K562 (cell line): ENCODE measurements around the gene ZNF672. TPM values are rescaled to one million over a fixed set of nuclear protein-coding genes. Genes with fewer than 3 reads are reported as not detected.

Experiments
- ESRRA ChIP-seq: fragments of 450-650 bp; IDR thresholded peaks from 2 replicates; pipeline ENCODE4 v1.6.1; 2014; ENCODE audit warnings: low read depth, mild to moderate bottlenecking, moderate library complexity, borderline replicate concordance
- FOXP1 ChIP-seq: sonication (generic); formaldehyde crosslinking; IDR thresholded peaks from 2 replicates; pipeline ENCODE4 v1.8.0; 2022; ENCODE audit warnings: mild to moderate bottlenecking, missing genetic modification reagents
- GATAD2B ChIP-seq: fragments of 450-650 bp; IDR thresholded peaks from 2 replicates; pipeline ENCODE4 v1.6.1; 2017; ENCODE audit warnings: mild to moderate bottlenecking, borderline replicate concordance
- HMGN3 ChIP-seq: IDR thresholded peaks from 2 replicates; pipeline ENCODE4 v1.6.1; 2011; ENCODE audit warnings: borderline replicate concordance, low read depth, mild to moderate bottlenecking, mixed read lengths, low read length; ENCODE audit not compliant: insufficient read length; ENCODE audit errors: extremely low read depth
- MEIS2 ChIP-seq: fragments of 450-650 bp; IDR thresholded peaks from 2 replicates; pipeline ENCODE4 v1.6.1; 2014; ENCODE audit warnings: mild to moderate bottlenecking; ENCODE audit not compliant: partially characterized antibody
- PTTG1 ChIP-seq: fragments of 450-650 bp; IDR thresholded peaks from 2 replicates; pipeline ENCODE4 v1.6.1; 2016; ENCODE audit warnings: low read depth, mild to moderate bottlenecking, missing genetic modification characterization, missing compliant biosample characterization
- STAT5A ChIP-seq: IDR thresholded peaks from 2 replicates; pipeline ENCODE4 v1.6.1; 2012; ENCODE audit warnings: low read length, inconsistent platforms, borderline replicate concordance
- TEAD2 ChIP-seq: fragments of 450-650 bp; IDR thresholded peaks from 2 replicates; pipeline ENCODE4 v1.6.1; 2016; ENCODE audit warnings: missing genetic modification characterization, control low read depth, missing compliant biosample characterization
- YY1 ChIP-seq, 3 experiments: IDR thresholded peaks; 2 replicates each; pipeline ENCODE4 v1.6.1; 2011; ENCODE audit warnings: low read length in 2 of 3, mild to moderate bottlenecking in 2 of 3, moderate library complexity in 2 of 3, borderline replicate concordance in 1 of 3, control low read depth in 1 of 3, low read depth in 1 of 3; ENCODE audit not compliant: insufficient read depth in 3 of 3, insufficient replicate concordance in 2 of 3, control insufficient read depth in 1 of 3, insufficient read length in 1 of 3; ENCODE audit errors: extremely low read depth in 1 of 3
- ZNF224 ChIP-seq: sonication (generic); formaldehyde crosslinking; IDR thresholded peaks from 2 replicates; pipeline ENCODE4 v1.8.0; 2022; ENCODE audit warnings: mild to moderate bottlenecking, missing genetic modification reagents
- ZNF589 ChIP-seq: fragments of 200-800 bp; sonication (Bioruptor generic); IDR thresholded peaks from 2 replicates; pipeline ENCODE4 v1.6.1; 2016; ENCODE audit warnings: low read depth, missing genetic modification characterization, missing compliant biosample characterization
- polyA plus RNA-seq, 8 experiments: library from polyadenylated mRNA; depleted of rRNA in 4 of 8; stranded (reverse) in 5 of 8; unstranded in 3 of 8; fragments of >200 nt; fragmentation: Nextera tagmentation in 2 of 8; fragmentation: Illumina TruSeq in 1 of 8; extraction: Ambion mirVana in 2 of 8; extraction: Trizol in 1 of 8; gene quantifications; 2 replicates each; pipeline versions ENCODE4 v1.2.1 to v1.2.3, GENCODE V29; 2011 to 2014; ENCODE audit warnings: inconsistent platforms in 1 of 8, missing spikeins in 1 of 8
- total RNA-seq, 7 experiments: library from RNA; depleted of rRNA in 6 of 7; stranded (reverse); fragments of >200 nt in 6 of 7; fragmentation: Illumina TruSeq in 2 of 7; extraction: Trizol in 2 of 7; gene quantifications; 2 replicates each; pipeline versions ENCODE4 v1.2.1 to v1.2.3, GENCODE V29; 2011 to 2021; ENCODE audit warnings: low replicate concordance in 1 of 7
- TF ChIP-seq, protein P1 (sequence below): sonication (generic); formaldehyde crosslinking; IDR thresholded peaks from 2 replicates; pipeline ENCODE4 v1.8.1; 2023; ENCODE audit warnings: mild to moderate bottlenecking, missing genetic modification reagents, moderate library complexity
- TF ChIP-seq, protein P2 (sequence below): fragments of 450-650 bp; IDR thresholded peaks from 2 replicates; pipeline ENCODE4 v1.6.1; 2018; ENCODE audit warnings: mild to moderate bottlenecking, low read depth; ENCODE audit not compliant: partially characterized antibody
- TF ChIP-seq, protein P3 (sequence below): fragments of 200-800 bp; sonication (Bioruptor generic); IDR thresholded peaks from 2 replicates; pipeline ENCODE4 v1.6.1; 2016; ENCODE audit warnings: missing genetic modification characterization, missing compliant biosample characterization
- TF ChIP-seq, protein P4 (sequence below): fragments of 450-650 bp; conservative IDR thresholded peaks from 2 replicates; pipeline ENCODE4 v1.6.1; 2016; ENCODE audit warnings: missing genetic modification characterization, low read depth, mild to moderate bottlenecking, missing compliant biosample characterization, moderate library complexity

The ZNF672 gene
- total and polyA plus RNA-seq, 9 of the 15 experiments (the other 6 are each of a cell fraction or from before 2014, with no cell fraction given) = 1.9 to 57.9 (median 24.1) TPM

DNA sequence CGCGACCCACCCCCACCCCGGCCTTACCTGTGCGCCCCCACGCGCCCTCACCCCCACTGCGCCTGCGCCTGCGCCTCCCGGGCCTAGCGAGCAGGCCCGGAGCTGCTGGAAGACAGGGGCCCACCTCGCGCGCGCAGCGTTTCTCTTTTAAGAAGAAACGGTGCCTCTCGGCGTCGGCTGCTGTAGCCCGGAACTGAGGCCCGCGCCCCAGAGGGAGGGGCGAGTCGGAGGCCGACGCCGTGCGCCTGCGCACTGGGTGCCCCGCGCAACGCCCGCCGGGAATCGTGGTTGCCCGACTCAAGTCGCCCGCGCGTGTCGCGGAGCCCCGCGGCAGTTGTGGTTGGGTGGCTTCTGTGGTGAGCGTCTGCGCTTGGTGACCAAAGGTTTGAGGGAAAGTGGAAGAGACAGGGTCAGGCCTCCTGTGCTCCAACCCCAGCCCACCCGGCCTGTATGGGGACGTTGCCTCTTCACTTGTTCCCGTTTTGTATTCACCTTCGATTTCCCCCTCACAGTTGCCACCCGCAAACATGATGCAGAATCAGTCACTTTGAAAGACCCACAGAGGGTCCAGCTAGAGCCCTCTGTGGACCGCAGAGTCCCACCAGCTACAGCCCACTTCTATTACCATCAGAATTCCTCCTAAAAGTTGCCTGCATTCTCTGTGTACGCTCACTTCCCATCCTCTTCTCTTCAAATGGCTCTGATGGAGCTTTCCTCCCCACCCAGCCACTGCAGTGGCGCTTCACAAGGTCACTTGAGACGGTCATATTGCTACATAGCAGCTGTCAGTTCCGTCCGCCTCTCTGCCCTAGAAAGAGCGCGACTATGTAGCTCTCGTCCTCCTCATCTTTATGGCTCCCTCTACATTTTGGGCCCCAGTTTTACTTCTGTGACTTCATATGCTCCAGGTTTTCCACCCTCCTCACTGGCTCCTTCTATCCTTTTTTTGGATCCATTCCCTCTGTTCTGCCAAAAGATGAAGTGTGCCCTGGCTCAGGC is 21.2 kb downstream of the ZNF672 start, which contains the start of gene ZNF692 (continued):
- TF ChIP-seq, protein P1, sequence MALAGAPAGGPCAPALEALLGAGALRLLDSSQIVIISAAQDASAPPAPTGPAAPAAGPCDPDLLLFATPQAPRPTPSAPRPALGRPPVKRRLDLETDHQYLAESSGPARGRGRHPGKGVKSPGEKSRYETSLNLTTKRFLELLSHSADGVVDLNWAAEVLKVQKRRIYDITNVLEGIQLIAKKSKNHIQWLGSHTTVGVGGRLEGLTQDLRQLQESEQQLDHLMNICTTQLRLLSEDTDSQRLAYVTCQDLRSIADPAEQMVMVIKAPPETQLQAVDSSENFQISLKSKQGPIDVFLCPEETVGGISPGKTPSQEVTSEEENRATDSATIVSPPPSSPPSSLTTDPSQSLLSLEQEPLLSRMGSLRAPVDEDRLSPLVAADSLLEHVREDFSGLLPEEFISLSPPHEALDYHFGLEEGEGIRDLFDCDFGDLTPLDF (CRISPR knock-in tag) = peak; percentile 87; the same call in 1 of the 2 replicates
- peak; percentile 59; the same call in 1 of the 2 replicates for TF ChIP-seq GATAD2B
- TF ChIP-seq, protein P2, sequence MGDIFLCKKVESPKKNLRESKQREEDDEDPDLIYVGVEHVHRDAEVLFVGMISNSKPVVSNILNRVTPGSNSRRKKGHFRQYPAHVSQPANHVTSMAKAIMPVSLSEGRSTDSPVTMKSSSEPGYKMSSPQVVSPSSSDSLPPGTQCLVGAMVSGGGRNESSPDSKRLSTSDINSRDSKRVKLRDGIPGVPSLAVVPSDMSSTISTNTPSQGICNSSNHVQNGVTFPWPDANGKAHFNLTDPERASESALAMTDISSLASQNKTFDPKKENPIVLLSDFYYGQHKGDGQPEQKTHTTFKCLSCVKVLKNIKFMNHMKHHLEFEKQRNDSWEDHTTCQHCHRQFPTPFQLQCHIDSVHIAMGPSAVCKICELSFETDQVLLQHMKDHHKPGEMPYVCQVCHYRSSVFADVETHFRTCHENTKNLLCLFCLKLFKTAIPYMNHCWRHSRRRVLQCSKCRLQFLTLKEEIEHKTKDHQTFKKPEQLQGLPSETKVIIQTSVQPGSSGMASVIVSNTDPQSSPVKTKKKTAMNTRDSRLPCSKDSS = no peak
- TF ChIP-seq ZNF589 = peak; percentile 34; the same call in 1 of the 2 replicates
- TF ChIP-seq, protein P3, sequence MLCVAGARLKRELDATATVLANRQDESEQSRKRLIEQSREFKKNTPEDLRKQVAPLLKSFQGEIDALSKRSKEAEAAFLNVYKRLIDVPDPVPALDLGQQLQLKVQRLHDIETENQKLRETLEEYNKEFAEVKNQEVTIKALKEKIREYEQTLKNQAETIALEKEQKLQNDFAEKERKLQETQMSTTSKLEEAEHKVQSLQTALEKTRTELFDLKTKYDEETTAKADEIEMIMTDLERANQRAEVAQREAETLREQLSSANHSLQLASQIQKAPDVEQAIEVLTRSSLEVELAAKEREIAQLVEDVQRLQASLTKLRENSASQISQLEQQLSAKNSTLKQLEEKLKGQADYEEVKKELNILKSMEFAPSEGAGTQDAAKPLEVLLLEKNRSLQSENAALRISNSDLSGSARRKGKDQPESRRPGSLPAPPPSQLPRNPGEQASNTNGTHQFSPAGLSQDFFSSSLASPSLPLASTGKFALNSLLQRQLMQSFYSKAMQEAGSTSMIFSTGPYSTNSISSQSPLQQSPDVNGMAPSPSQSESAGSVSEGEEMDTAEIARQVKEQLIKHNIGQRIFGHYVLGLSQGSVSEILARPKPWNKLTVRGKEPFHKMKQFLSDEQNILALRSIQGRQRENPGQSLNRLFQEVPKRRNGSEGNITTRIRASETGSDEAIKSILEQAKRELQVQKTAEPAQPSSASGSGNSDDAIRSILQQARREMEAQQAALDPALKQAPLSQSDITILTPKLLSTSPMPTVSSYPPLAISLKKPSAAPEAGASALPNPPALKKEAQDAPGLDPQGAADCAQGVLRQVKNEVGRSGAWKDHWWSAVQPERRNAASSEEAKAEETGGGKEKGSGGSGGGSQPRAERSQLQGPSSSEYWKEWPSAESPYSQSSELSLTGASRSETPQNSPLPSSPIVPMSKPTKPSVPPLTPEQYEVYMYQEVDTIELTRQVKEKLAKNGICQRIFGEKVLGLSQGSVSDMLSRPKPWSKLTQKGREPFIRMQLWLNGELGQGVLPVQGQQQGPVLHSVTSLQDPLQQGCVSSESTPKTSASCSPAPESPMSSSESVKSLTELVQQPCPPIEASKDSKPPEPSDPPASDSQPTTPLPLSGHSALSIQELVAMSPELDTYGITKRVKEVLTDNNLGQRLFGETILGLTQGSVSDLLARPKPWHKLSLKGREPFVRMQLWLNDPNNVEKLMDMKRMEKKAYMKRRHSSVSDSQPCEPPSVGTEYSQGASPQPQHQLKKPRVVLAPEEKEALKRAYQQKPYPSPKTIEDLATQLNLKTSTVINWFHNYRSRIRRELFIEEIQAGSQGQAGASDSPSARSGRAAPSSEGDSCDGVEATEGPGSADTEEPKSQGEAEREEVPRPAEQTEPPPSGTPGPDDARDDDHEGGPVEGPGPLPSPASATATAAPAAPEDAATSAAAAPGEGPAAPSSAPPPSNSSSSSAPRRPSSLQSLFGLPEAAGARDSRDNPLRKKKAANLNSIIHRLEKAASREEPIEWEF = peak; percentile 49; the same call in 1 of the 2 replicates
- peak in 1 of 3 experiments; percentile 66 for TF ChIP-seq YY1 (IDR thresholded peaks at IDR 0.05; ENCODE audit: borderline replicate concordance in 1 of 3, control insufficient read depth in 1 of 3, extremely low read depth in 1 of 3, insufficient read depth in 3 of 3, insufficient read length in 1 of 3, insufficient replicate concordance in 2 of 3, low read depth in 1 of 3, low read length in 2 of 3)
- TF ChIP-seq HMGN3 = peak; percentile 85
- TF ChIP-seq ESRRA = peak; percentile 86
- no peak for TF ChIP-seq PTTG1 (tag)
- TF ChIP-seq, protein P4, sequence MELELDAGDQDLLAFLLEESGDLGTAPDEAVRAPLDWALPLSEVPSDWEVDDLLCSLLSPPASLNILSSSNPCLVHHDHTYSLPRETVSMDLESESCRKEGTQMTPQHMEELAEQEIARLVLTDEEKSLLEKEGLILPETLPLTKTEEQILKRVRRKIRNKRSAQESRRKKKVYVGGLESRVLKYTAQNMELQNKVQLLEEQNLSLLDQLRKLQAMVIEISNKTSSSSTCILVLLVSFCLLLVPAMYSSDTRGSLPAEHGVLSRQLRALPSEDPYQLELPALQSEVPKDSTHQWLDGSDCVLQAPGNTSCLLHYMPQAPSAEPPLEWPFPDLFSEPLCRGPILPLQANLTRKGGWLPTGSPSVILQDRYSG (tag) = 0 out of 2 replicates have a peak, but pooled peaks have one; percentile 34
- peak; percentile 8; the same call in 1 of the 2 replicates for TF ChIP-seq STAT5A
- no peak for TF ChIP-seq ZNF224 (CRISPR knock-in tag)
- TF ChIP-seq FOXP1 = peak; percentile 80; the same call in 1 of the 2 replicates
- TF ChIP-seq MEIS2 = peak; percentile 92
- TF ChIP-seq TEAD2 (tag) = no peak
